Activated naive CD4-positive, alpha-beta T cell treated with anti-CD3 and anti-CD28 coated beads, Interleukin-2, amount 50 U/mL, for 16 hours (primary cell): ENCODE measurements around the gene FTL.
A peak's percentile ranks its signal among the peaks of the same experiment; 100 is the strongest.
"Not testable (repeated sequence)": the region's sequence is repeated elsewhere in the genome, so short reads cannot be mapped to it uniquely, and the experiment has no call there.

Experiments used
- DNase-seq: peaks from one replicate; pipeline ENCODE4 v3.0.0-alpha.2; 2020

Gene FTL

GRCh38 chr19:48965040-48965805 lies at the start of gene FTL:
FTL (plus strand) TSS chr19:48965309; CDS start chr19:48965508, 199 bp downstream.
- DNase-seq, result peak; percentile 94

DNA sequence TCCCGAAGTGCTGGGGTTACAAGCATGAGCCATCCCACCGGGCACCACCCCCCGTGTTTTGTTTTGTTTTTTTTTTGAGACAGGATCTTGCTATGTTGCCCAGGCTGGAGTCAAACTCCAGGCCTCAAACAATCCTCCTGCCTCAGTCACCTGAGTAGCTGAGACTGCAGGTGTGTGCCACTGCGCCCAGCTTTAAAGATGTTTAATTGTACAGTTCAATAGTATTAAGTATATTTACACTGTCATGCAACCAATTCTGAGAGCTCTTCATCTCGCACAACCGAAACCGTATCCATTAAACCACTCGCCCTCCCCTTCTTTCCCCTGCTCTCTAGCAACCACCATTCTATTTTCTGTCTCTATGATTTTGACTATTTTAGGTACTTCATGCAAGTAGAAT lies 49.4 kb upstream of the FTL start:
- no peak for DNase-seq

- DNase-seq, result no peak
Measured at GRCh38 chr19:48918071-48918470, 47.0 kb upstream of the FTL start.

DNA sequence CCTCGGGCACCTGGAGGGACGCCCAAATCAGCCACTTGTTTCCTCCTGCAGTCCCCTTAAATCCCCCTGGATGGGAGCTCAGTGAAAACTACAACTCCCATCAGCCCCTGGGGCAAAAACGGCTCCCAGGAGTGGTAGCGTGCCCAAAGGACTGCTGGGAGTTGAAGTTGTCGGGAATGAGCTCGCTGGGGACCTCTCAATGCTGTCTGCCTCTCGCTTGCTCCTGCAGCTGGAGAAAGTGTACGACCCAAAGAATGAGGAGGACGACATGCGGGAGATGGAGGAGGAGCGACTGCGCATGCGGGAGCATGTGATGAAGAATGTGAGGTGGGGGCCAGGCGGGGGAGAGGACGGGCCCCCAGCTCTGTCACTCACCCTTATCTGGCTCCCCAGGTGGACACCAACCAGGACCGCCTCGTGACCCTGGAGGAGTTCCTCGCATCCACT lies 46.3 kb upstream of the FTL start:
- DNase-seq, result no peak

GRCh38 chr19:48919271-48919670 lies 45.8 kb upstream of the FTL start:
- DNase-seq, result not testable (repeated sequence)

DNA sequence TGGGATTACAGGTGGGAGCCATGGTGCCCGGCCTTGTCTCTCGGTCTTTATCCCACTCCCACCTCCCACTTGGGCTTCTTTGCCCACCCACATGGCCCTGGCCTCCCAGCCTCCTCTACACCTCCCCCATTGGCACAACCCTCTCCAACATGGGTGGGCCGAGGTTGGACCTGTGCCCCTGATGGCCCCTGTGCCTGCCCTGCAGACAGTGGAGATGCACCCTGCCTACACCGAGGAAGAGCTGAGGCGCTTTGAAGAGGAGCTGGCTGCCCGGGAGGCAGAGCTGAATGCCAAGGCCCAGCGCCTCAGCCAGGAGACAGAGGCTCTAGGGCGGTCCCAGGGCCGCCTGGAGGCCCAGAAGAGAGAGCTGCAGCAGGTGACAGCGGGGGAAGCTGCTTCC lies 44.2 kb upstream of the FTL start:
- DNase-seq, result no peak

- no peak for DNase-seq
Measured at GRCh38 chr19:48921721-48922500, 43.2 kb upstream of the FTL start.

DNA sequence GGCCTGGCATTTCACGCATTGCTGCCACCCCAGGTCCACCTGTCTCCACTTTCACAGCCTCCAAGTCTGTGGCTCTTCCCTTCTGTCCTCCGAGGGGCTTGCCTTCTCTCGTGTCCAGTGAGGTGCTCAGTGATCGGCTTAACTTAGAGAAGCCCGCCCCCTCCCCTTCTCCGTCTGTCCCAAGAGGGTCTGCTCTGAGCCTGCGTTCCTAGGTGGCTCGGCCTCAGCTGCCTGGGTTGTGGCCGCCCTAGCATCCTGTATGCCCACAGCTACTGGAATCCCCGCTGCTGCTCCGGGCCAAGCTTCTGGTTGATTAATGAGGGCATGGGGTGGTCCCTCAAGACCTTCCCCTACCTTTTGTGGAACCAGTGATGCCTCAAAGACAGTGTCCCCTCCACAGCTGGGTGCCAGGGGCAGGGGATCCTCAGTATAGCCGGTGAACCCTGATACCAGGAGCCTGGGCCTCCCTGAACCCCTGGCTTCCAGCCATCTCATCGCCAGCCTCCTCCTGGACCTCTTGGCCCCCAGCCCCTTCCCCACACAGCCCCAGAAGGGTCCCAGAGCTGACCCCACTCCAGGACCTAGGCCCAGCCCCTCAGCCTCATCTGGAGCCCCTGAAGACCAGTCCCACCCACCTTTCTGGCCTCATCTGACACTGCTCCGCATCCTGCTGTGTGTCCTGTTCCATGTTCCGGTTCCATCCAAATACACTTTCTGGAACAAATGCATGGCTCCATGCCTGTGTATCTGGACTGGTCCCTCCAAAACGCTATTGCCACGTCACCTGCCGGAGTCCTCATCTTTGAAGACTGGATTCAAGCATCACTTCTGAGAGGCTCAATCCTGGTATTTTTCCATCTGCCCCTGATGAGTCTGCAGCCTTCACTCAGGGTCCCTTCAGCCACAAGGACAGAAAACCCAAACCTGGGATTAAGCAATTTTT lies 42.3 kb upstream of the FTL start:
- no peak for DNase-seq

GRCh38 chr19:48925240-48925843 lies 39.8 kb upstream of the FTL start:
- no peak for DNase-seq

DNA sequence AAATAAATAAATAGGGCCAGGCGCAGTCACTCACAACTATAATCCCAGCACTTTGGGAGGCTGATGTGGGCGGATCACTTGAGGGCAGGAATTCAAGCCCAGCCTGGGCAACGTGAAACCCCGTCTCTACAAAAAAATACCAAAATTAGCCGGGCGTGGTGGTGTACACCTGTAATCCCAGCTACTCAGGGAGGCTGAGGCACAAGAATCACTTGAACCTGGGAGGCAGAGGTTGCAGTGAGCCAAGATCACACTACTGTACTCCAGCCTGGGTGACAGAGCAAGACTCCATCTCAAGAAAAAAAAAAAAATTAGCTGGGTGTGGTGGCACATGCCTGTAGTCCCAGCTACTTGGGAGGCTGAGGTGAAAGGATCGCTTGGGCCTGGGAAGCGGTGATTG lies 39.2 kb upstream of the FTL start:
- DNase-seq, result not testable (repeated sequence)

DNA sequence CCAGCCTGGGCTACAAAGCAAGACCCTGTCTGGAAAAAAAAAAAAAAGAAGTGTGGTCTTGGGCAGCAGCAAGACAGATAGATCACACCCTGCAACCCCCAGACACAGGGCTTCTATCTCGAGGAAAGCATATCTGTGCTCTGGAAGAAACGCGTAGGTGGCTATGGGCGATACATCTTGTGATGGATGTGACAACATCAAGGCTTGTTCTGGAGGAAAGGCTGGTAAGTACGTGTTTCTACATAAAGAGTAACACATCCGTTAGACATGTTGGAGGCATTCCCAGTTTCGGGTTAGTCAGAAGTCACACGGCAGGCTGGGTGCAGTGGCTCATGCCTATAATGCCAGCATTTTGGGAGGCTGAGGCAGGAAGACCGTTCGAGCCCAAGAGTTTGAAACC lies 38.2 kb upstream of the FTL start:
- no peak for DNase-seq

DNA sequence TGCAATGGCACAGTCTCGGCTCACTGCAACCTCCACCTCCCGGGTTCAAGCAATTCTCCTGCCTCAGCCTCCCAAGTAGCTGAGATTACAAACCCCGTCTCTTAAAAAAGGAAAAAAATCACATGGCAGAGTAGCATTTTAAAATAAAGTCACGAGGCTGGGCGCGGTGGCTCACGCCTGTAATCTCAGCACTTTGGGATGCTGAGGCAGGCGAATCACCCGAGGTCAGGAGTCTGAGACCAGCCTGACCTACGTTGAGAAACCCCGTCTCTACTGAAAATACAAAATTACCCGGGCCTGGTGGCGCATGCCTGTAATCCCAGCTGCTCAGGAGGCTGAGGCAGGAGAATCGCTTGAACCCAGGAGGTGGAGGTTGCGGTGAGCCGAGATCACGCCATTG lies 37.4 kb upstream of the FTL start:
- not testable (repeated sequence) for DNase-seq

DNA sequence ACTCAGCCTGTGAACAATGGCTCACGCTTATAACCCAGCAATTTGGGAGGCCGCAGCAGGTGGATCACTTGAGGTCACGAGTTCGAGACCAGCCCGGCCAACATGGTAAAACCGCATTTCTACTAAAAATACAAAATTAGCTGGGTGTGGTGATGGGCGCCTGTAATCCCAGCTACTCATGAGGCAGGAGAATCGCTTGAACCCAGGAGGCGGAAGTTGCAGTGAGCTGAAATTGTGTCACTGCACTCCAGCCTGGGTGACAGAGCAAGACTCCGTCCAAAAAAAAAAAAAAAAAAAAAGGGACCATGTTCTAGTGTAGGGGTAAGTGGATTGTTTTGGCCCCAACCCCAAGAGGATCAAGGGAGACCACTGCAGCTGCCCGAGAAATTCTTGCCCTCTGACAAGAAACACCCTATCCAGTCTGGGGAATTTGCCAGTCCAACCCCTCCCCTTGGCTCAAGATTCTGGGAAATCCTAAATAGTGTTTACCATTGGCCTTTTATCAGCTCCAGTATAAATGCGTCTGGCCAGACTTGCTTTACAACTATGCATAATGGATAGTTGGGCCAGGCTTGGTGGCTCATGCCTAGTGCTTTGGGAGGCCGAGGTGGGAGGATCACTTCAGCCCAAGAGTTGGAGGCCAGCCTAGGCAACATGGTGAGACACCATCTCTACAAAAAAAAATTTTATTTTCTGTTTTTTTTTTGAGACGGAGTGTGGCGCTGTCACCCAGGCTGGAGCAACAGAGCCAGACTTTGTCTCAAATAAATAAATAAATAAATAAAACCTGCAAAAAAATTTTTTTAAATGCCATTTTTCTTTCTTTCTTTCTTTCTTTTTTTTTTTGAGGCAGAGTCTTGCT lies 36.7 kb upstream of the FTL start:
- no peak for DNase-seq

GRCh38 chr19:48933382-48933932 lies 31.7 kb upstream of the FTL start, which contains the start of gene DHDH:
DHDH (plus strand) TSS chr19:48933699; CDS start chr19:48933722, 23 bp downstream.
- DNase-seq, result peak; percentile 77

DNA sequence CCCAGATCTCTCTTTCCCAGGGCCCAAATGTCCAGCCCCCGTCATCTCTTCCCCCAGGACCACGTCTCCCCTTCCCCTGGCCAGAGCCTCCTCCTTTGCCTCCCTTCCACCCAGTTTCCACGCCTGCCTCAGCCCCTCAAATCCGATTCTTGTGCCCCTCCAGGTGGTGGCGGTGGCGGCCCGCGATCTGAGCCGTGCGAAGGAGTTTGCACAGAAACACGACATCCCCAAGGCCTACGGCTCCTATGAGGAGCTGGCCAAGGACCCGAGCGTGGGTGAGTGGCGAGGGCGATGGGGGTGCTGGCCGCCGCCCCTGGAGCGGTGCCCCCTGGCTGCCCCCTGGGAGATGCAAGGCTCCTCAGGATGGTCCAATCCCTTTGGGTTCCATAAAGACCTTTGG lies 30.3 kb upstream of the FTL start:
- no peak for DNase-seq

- DNase-seq, result no peak
Measured at GRCh38 chr19:48935864-48936263, 29.2 kb upstream of the FTL start.

- no peak for DNase-seq
Measured at GRCh38 chr19:48938256-48938655, 26.9 kb upstream of the FTL start.

GRCh38 chr19:48940902-48941301 lies 24.2 kb upstream of the FTL start:
- DNase-seq, result no peak

DNA sequence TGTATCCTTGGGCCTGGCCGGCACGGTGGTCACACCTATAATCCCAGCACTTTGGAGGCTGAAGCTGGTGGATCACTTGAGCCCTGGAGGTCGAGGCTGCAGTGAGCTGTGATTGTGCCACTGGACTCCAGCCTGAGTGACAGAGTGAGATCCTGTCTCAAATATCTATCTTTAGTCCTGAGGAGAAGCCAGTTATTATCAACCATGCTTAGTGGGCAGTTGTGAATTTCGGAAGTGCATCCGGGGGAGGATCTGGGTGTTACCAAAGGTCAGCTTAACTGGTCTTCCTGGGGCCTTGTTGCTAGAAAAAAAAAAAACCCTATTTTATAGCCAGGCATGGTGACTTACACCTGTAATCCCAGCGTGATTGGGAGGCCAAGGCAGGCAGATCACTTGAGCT lies 22.0 kb upstream of the FTL start:
- no peak for DNase-seq

- no peak for DNase-seq
Measured at GRCh38 chr19:48945415-48945814, 19.7 kb upstream of the FTL start.

DNA sequence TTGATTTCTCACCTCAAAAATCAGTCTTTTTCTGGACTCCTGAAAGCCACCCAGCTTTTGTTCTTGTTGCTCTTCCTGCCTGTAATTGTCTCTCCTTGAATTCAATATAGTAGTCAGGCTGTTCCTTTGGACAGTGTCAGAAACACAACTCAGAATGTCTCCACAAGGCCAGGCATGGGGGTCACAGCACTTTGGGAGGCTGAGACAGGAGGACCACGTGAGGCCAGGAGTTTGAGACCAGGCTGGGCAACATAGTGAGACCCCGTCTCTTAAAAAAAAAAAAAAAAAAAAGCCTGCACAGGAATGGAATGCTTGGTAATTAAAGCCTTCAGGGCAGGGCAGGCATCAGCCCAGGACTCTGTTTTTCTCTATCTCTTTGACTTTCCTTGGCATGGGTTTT lies 19.3 kb upstream of the FTL start:
- DNase-seq, result no peak
